ENCODE data around the gene C2orf78. TPM values are rescaled to one million over a fixed set of nuclear protein-coding genes. Genes with fewer than 3 reads are reported as not detected.

The C2orf78 gene
- total RNA-seq, 2 experiments from 2014 or later = not detected

DNA sequence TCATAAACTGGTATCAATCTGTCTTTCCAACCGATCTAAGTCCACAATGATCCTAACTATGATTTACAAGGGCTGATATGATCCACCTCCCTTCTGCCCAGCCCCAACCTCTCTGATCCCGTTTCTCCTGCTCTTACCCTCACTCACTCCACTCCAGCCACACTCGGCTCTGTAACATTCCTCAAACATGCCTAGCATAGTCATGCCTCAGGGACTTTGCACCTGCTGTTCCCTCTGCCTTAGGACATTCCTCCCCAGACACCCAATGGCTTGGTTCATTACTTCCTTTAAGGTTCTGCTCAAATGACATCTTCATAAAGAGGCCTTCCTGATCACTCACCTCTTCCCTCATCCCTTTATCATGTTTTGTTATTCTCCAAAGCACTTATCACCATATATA lies 13.3 kb upstream of the C2orf78 start:
- H3K79me2 ChIP-seq (ENCODE audit: insufficient read depth, low read depth, low read length) = no peaks in the 10 kb centered on the region
- TF ChIP-seq EZH2phosphoT487 (IDR thresholded peaks at IDR 0.05; ENCODE audit: borderline replicate concordance, low read depth, low read length) (no peak), CTCF (conservative IDR thresholded peaks at IDR 0.05; ENCODE audit: low read length) (no peak)
- no peak overlapping the region for H3K4me3 ChIP-seq (ENCODE audit: low read depth, low read length, poor library complexity, severe bottlenecking)
- no peak overlapping the region for H3K4me2 ChIP-seq (ENCODE audit: low read length)
- H4K20me1 ChIP-seq (ENCODE audit: insufficient read depth, low read length) = no peaks in the 10 kb centered on the region
- no peaks in the 10 kb centered on the region for H3K9me2 ChIP-seq (ENCODE audit: insufficient read depth, low read length)
- POLR2A ChIA-PET = no interaction called here
- H3K9me3 ChIP-seq (ENCODE audit: low read length) = no peaks in the 10 kb centered on the region
- peaks cover 85% of the 10 kb centered on the region for H3K36me3 ChIP-seq (ENCODE audit: insufficient read depth, low read length)
- DNase-seq (ENCODE audit: low spot score) = no peak
- intact Hi-C loops (cut with micrococcal nuclease; ENCODE audit: unreplicated experiment) = no loop called here
- BruUV-seq (replicated peaks) = no TSS peak
- no peak overlapping the region for H3K27ac ChIP-seq (ENCODE audit: low read depth, low read length, poor library complexity, severe bottlenecking)
- no peak overlapping the region for H2AFZ ChIP-seq (ENCODE audit: low read length)
- CTCF ChIA-PET (ENCODE audit: unreplicated experiment) = no interaction called here
- H3K4me1 ChIP-seq (ENCODE audit: insufficient read depth, low read length, poor library complexity, severe bottlenecking) = no peaks in the 10 kb centered on the region

- Histone ChIP-seq H4K20me1 (ENCODE audit: insufficient read depth, low read length) (no peaks in the 10 kb centered on the region), H3K4me1 (ENCODE audit: insufficient read depth, low read length, poor library complexity, severe bottlenecking) (no peaks in the 10 kb centered on the region), H3K79me2 (ENCODE audit: insufficient read depth, low read depth, low read length) (peaks cover 4% of the 10 kb centered on the region; the same call in 1 of the 2 replicates), H3K4me2 (ENCODE audit: low read length) (no peak overlapping the region), H3K4me3 (ENCODE audit: low read depth, low read length, poor library complexity, severe bottlenecking) (no peak overlapping the region), H3K9me3 (ENCODE audit: low read length) (no peaks in the 10 kb centered on the region), H2AFZ (ENCODE audit: low read length) (no peak overlapping the region), H3K9me2 (ENCODE audit: insufficient read depth, low read length) (no peaks in the 10 kb centered on the region), H3K36me3 (ENCODE audit: insufficient read depth, low read length) (peaks cover 82% of the 10 kb centered on the region), H3K27ac (ENCODE audit: low read depth, low read length, poor library complexity, severe bottlenecking) (no peak overlapping the region)
- DNase-seq (ENCODE audit: low spot score) = no peak
- CTCF ChIA-PET (ENCODE audit: unreplicated experiment) = no interaction called here
- intact Hi-C loops (cut with micrococcal nuclease; ENCODE audit: unreplicated experiment) = no loop called here
- POLR2A ChIA-PET = interaction anchor here (0.5 kb wide), 1 partner anchor 280 kb away, joined by 3 read pairs; no protein-coding TSS in a partner anchor
- BruUV-seq (replicated peaks) = no TSS peak
- no peak for TF ChIP-seq EZH2phosphoT487 (IDR thresholded peaks at IDR 0.05; ENCODE audit: borderline replicate concordance, low read depth, low read length)
- TF ChIP-seq CTCF (conservative IDR thresholded peaks at IDR 0.05; ENCODE audit: low read length) = no peak
These were observed 11.2 kb upstream of the C2orf78 start for GRCh38 chr2:73772819-73773218.

- POLR2A ChIA-PET = interaction anchor here (0.6 kb wide), 2 partner anchors 12 to 518 kb away, joined by 4 to 7 read pairs; no protein-coding TSS in a partner anchor
- no peak overlapping the region for H3K27ac ChIP-seq (ENCODE audit: low read depth, low read length, poor library complexity, severe bottlenecking)
- no peak overlapping the region for H3K4me3 ChIP-seq (ENCODE audit: low read depth, low read length, poor library complexity, severe bottlenecking)
These were observed 7.6 kb upstream of the C2orf78 start for GRCh38 chr2:73776381-73776780.

More at GRCh38 chr2:73776381-73776780, 7.6 kb upstream of the C2orf78 start:
- no peaks in the 10 kb centered on the region for H3K9me2 ChIP-seq (ENCODE audit: insufficient read depth, low read length)
- intact Hi-C loops (cut with micrococcal nuclease; ENCODE audit: unreplicated experiment) = no loop called here
- DNase-seq (ENCODE audit: low spot score) = no peak
- no peak overlapping the region for H2AFZ ChIP-seq (ENCODE audit: low read length)
- H3K36me3 ChIP-seq (ENCODE audit: insufficient read depth, low read length) = peaks cover 50% of the 10 kb centered on the region
- no peaks in the 10 kb centered on the region for H3K9me3 ChIP-seq (ENCODE audit: low read length)
- no peak overlapping the region for H3K4me2 ChIP-seq (ENCODE audit: low read length)
- peaks cover 24% of the 10 kb centered on the region for H3K79me2 ChIP-seq (ENCODE audit: insufficient read depth, low read depth, low read length)
- H4K20me1 ChIP-seq (ENCODE audit: insufficient read depth, low read length) = no peaks in the 10 kb centered on the region
- CTCF ChIA-PET (ENCODE audit: unreplicated experiment) = no interaction called here
- peaks cover 18% of the 10 kb centered on the region for H3K4me1 ChIP-seq (ENCODE audit: insufficient read depth, low read length, poor library complexity, severe bottlenecking)
- BruUV-seq (replicated peaks) = no TSS peak
- TF ChIP-seq EZH2phosphoT487 (IDR thresholded peaks at IDR 0.05; ENCODE audit: borderline replicate concordance, low read depth, low read length) = no peak
- no peak for TF ChIP-seq CTCF (conservative IDR thresholded peaks at IDR 0.05; ENCODE audit: low read length)
